Effector memory CD8-positive, alpha-beta T cell (primary cell): ENCODE measurements around the gene GET4.
A peak's percentile ranks its signal among the peaks of the same experiment; 100 is the strongest.
"Not testable (repeated sequence)": the region's sequence is repeated elsewhere in the genome, so short reads cannot be mapped to it uniquely, and the experiment has no call there.

Source experiments
- ATAC-seq: fragments of 150-1000 bp; cut with Tn5 transposase; replicated peaks from 2 replicates; pipeline ENCODE4 v1.10.0; 2021; ENCODE audit warnings: mild to moderate bottlenecking, moderate library complexity
- DNase-seq, 3 experiments: peaks; one replicate each; pipeline ENCODE4 v3.0.0; 2021
- H3K27ac Mint-ChIP-seq, 2 donors: one replicate each; pipeline ENCODE4 v1.8.0; 2022; ENCODE audit warnings: mild to moderate bottlenecking in 2 of 2, mixed read lengths in 2 of 2, moderate library complexity in 2 of 2
- H3K27me3 Mint-ChIP-seq, 2 donors: one replicate each; pipeline ENCODE4 v1.8.0; 2022; ENCODE audit warnings: mixed read lengths in 2 of 2
- H3K36me3 Mint-ChIP-seq: one replicate; pipeline ENCODE4 v1.8.0; 2022; ENCODE audit warnings: mild to moderate bottlenecking, moderate library complexity, mixed read lengths; ENCODE audit not compliant: insufficient read depth
- H3K4me1 Mint-ChIP-seq, 2 donors: one replicate each; pipeline ENCODE4 v1.8.0; 2022; ENCODE audit warnings: low read depth in 2 of 2, mixed read lengths in 2 of 2
- H3K4me3 Mint-ChIP-seq, 2 donors: one replicate each; pipeline ENCODE4 v1.8.0; 2022; ENCODE audit warnings: mild to moderate bottlenecking in 2 of 2, mixed read lengths in 2 of 2, moderate library complexity in 2 of 2
- H3K9me3 Mint-ChIP-seq, 2 donors: one replicate each; pipeline ENCODE4 v1.8.0; 2022; ENCODE audit warnings: mixed read lengths in 2 of 2

GET4 gene

GRCh38 chr7:837001-837400, 39.4 kb upstream of the GET4 start:
- no peak for DNase-seq
- H3K4me1 Mint-ChIP-seq = peaks cover 16 to 22% of the 10 kb centered on the region in 2 donors
- no peak for ATAC-seq
- H3K36me3 Mint-ChIP-seq = peaks cover 48% of the 10 kb centered on the region
- H3K9me3 Mint-ChIP-seq = no peaks in the 10 kb centered on the region
- H3K27ac Mint-ChIP-seq = peak overlapping the region; percentile 19 to 83
- H3K27me3 Mint-ChIP-seq = no peaks in the 10 kb centered on the region
- H3K4me3 Mint-ChIP-seq = no peak overlapping the region

- no peak for DNase-seq
- no peaks in the 10 kb centered on the region for H3K27me3 Mint-ChIP-seq
- ATAC-seq = no peak
- H3K4me1 Mint-ChIP-seq = peaks cover 3 to 11% of the 10 kb centered on the region in 2 donors
- no peak overlapping the region for H3K4me3 Mint-ChIP-seq
- peaks cover 52% of the 10 kb centered on the region for H3K36me3 Mint-ChIP-seq
- H3K9me3 Mint-ChIP-seq = no peaks in the 10 kb centered on the region
- H3K27ac Mint-ChIP-seq = no peak overlapping the region
Measured at GRCh38 chr7:840001-840600, 36.3 kb upstream of the GET4 start.

GRCh38 chr7:841943-842342, 34.4 kb upstream of the GET4 start:
- DNase-seq = no peak
- no peak for ATAC-seq
- Mint-ChIP-seq H3K27ac (no peak overlapping the region), H3K4me3 (no peak overlapping the region), H3K4me1 (peaks cover 0 to under 1% of the 10 kb centered on the region in 2 donors), H3K9me3 (no peaks in the 10 kb centered on the region), H3K36me3 (peaks cover 48% of the 10 kb centered on the region), H3K27me3 (no peaks in the 10 kb centered on the region)

- DNase-seq (no peak), ATAC-seq (no peak)
- Mint-ChIP-seq H3K36me3 (peaks cover 46% of the 10 kb centered on the region), H3K9me3 (no peaks in the 10 kb centered on the region), H3K27ac (peak overlapping the region in 1 of 2 donors; percentile 26), H3K4me1 (no peaks in the 10 kb centered on the region), H3K27me3 (no peaks in the 10 kb centered on the region), H3K4me3 (no peak overlapping the region)
Measured at GRCh38 chr7:842431-843031, 33.8 kb upstream of the GET4 start.

- H3K4me1 Mint-ChIP-seq = no peaks in the 10 kb centered on the region
- no peaks in the 10 kb centered on the region for H3K27me3 Mint-ChIP-seq
Measured at GRCh38 chr7:843230-843629, 33.1 kb upstream of the GET4 start.

GRCh38 chr7:844043-844442, 32.3 kb upstream of the GET4 start:
- DNase-seq (no peak), ATAC-seq (no peak)
- H3K4me3 Mint-ChIP-seq = no peak overlapping the region
- H3K27ac Mint-ChIP-seq = no peak overlapping the region
- H3K27me3 Mint-ChIP-seq = no peaks in the 10 kb centered on the region
- no peaks in the 10 kb centered on the region for H3K4me1 Mint-ChIP-seq
- peaks cover 53% of the 10 kb centered on the region for H3K36me3 Mint-ChIP-seq
- no peaks in the 10 kb centered on the region for H3K9me3 Mint-ChIP-seq

More at GRCh38 chr7:843230-843629, 33.1 kb upstream of the GET4 start:
- H3K27ac Mint-ChIP-seq = no peak overlapping the region
- no peaks in the 10 kb centered on the region for H3K9me3 Mint-ChIP-seq
- H3K4me3 Mint-ChIP-seq = no peak overlapping the region
- H3K36me3 Mint-ChIP-seq = peaks cover 50% of the 10 kb centered on the region
- no peak for ATAC-seq
- no peak for DNase-seq

- H3K27me3 Mint-ChIP-seq = no peaks in the 10 kb centered on the region
- H3K27ac Mint-ChIP-seq = no peak overlapping the region
- no peak for DNase-seq
- no peaks in the 10 kb centered on the region for H3K9me3 Mint-ChIP-seq
- no peak overlapping the region for H3K4me3 Mint-ChIP-seq
- peaks cover 51% of the 10 kb centered on the region for H3K36me3 Mint-ChIP-seq
- H3K4me1 Mint-ChIP-seq = no peaks in the 10 kb centered on the region
- no peak for ATAC-seq
Measured at GRCh38 chr7:844514-844913, 31.8 kb upstream of the GET4 start.

GRCh38 chr7:845091-845490, 31.3 kb upstream of the GET4 start:
- DNase-seq (no peak), ATAC-seq (no peak)
- Mint-ChIP-seq H3K4me3 (no peak overlapping the region), H3K4me1 (no peaks in the 10 kb centered on the region), H3K27ac (no peak overlapping the region), H3K27me3 (no peaks in the 10 kb centered on the region), H3K36me3 (peaks cover 46% of the 10 kb centered on the region), H3K9me3 (no peaks in the 10 kb centered on the region)

GRCh38 chr7:845731-846130, 30.6 kb upstream of the GET4 start:
- no peaks in the 10 kb centered on the region for H3K27me3 Mint-ChIP-seq
- H3K4me1 Mint-ChIP-seq = no peaks in the 10 kb centered on the region
- DNase-seq (no peak), ATAC-seq (no peak)
- no peak overlapping the region for H3K4me3 Mint-ChIP-seq
- H3K36me3 Mint-ChIP-seq = peaks cover 40% of the 10 kb centered on the region
- H3K9me3 Mint-ChIP-seq = no peaks in the 10 kb centered on the region
- no peak overlapping the region for H3K27ac Mint-ChIP-seq

- peaks cover 33% of the 10 kb centered on the region for H3K36me3 Mint-ChIP-seq
- not testable (repeated sequence) for H3K9me3 Mint-ChIP-seq, ATAC-seq
Measured at GRCh38 chr7:846958-847650, 29.2 kb upstream of the GET4 start.

GRCh38 chr7:847728-848127, 28.6 kb upstream of the GET4 start:
- not testable (repeated sequence) for H3K4me1 Mint-ChIP-seq, H3K27me3 Mint-ChIP-seq, H3K9me3 Mint-ChIP-seq, H3K27ac Mint-ChIP-seq, ATAC-seq, H3K4me3 Mint-ChIP-seq, DNase-seq
- H3K36me3 Mint-ChIP-seq = peaks cover 30% of the 10 kb centered on the region

More at GRCh38 chr7:846958-847650, 29.2 kb upstream of the GET4 start:
- H3K4me1 Mint-ChIP-seq, H3K27me3 Mint-ChIP-seq, DNase-seq, H3K27ac Mint-ChIP-seq, H3K4me3 Mint-ChIP-seq: not testable (repeated sequence)

- no peaks in the 10 kb centered on the region for H3K4me1 Mint-ChIP-seq
- ATAC-seq = no peak
- no peaks in the 10 kb centered on the region for H3K9me3 Mint-ChIP-seq
- no peak overlapping the region for H3K27ac Mint-ChIP-seq
- H3K27me3 Mint-ChIP-seq = no peaks in the 10 kb centered on the region
- DNase-seq = no peak
- H3K36me3 Mint-ChIP-seq = peaks cover 23% of the 10 kb centered on the region
- H3K4me3 Mint-ChIP-seq = no peak overlapping the region
Measured at GRCh38 chr7:849145-849544, 27.2 kb upstream of the GET4 start.

- H3K4me3 Mint-ChIP-seq = no peak overlapping the region
- H3K36me3 Mint-ChIP-seq = peaks cover 20% of the 10 kb centered on the region
- ATAC-seq = no peak
Measured at GRCh38 chr7:849781-850180, 26.6 kb upstream of the GET4 start.

GRCh38 chr7:851204-851603, 25.1 kb upstream of the GET4 start:
- Mint-ChIP-seq H3K4me1 (no peaks in the 10 kb centered on the region), H3K9me3 (no peaks in the 10 kb centered on the region), H3K4me3 (no peak overlapping the region), H3K27me3 (no peaks in the 10 kb centered on the region), H3K27ac (no peak overlapping the region), H3K36me3 (peaks cover 20% of the 10 kb centered on the region)
- no peak for DNase-seq
- ATAC-seq = no peak

More at GRCh38 chr7:849781-850180, 26.6 kb upstream of the GET4 start:
- Mint-ChIP-seq H3K27me3 (no peaks in the 10 kb centered on the region), H3K9me3 (no peaks in the 10 kb centered on the region), H3K27ac (no peak overlapping the region), H3K4me1 (no peaks in the 10 kb centered on the region)
- no peak for DNase-seq
